Kasumi-1 (cell line): ENCODE data around the gene SS18.
"Not testable (repeated sequence)": the region's sequence is repeated elsewhere in the genome, so short reads cannot be mapped to it uniquely, and the experiment has no call there.

ENCODE experiments used
- DNase-seq, 2 experiments: peaks; one replicate each; lab custom pipeline; 2025; lab: John Stamatoyannopoulos, UW

SS18 gene, protein sequence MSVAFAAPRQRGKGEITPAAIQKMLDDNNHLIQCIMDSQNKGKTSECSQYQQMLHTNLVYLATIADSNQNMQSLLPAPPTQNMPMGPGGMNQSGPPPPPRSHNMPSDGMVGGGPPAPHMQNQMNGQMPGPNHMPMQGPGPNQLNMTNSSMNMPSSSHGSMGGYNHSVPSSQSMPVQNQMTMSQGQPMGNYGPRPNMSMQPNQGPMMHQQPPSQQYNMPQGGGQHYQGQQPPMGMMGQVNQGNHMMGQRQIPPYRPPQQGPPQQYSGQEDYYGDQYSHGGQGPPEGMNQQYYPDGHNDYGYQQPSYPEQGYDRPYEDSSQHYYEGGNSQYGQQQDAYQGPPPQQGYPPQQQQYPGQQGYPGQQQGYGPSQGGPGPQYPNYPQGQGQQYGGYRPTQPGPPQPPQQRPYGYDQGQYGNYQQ

DNA sequence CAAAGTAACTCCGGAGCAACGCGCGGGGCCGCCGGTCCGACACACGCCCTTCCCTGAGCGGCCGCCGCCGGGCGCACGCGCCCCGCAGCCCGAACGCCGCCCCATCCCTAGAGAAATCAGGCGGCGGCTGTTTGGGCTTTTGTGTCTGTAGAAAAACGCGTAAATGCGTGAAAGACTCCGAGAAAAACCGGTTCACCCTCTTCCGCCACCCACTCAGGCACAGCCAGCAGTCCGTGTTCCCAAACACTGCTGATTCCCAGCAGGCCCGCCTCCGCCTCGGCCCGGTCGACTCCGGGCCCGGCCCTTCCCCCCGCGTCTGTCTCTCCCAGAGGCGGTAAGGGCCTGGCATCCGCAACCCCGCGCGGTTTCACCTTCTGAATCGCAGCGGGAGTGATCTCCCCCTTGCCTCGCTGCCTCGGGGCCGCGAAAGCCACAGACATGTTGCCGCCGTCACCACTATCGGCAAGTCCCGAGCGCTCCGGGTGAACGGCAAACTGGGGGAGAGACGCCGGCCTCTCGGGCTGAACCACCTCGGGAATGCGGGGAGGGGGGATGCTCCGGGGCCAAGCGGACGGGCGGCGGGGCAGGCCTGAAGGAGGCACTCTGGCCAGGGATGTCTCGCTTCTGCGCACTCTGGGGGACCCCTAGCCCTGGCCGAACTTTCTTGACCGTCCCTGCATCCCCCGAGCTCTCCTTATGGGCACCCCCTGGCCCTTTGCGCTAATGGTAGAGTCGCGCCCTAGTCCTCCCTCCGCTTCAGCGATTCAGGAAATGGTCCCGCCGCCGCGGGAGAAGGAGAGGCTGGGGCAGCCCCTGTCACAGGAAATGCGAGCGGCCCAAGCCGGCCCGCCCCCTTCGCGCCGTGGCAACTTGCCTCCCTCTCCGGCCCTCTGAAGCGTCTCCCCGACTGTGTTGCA, at the start of gene SS18:
Gene SS18, minus strand, starts transcription at position 484 of the 917 bp plus-strand sequence. Its CDS starts 44 bp downstream, at position 440.
- DNase-seq: peak; percentile 92

- DNase-seq: no peak
Observed at GRCh38 chr18:26135548-26135947, 45.1 kb upstream of the SS18 start.

- DNase-seq: no peak
Observed at GRCh38 chr18:26134107-26134506, 43.7 kb upstream of the SS18 start.

- DNase-seq: no peak
Observed at GRCh38 chr18:26133652-26134051, 43.2 kb upstream of the SS18 start, which contains the start of gene PSMA8. Gene PSMA8, plus strand, starts transcription at chr18:26133869. Its CDS starts 97 bp downstream, at chr18:26133966.

DNA sequence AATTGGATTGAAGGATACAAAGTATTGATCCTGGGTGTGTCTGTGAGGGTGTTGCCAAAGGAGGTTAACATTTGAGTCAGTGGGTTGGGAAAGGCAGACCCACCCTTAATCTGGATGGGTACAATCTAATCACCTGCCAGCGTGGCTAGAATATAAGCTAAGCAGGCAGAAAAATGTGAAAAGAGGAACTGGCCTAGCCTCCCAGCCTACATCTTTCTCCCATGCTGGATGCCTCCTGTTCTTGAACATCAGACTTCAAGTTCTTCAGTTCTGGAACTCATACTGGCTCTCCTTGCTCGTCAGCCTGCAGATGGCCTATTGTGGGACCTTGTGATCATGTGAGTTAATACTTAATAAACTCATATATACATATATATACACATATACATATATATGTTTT, 37.8 kb upstream of the SS18 start:
- not testable (repeated sequence) for DNase-seq

DNA sequence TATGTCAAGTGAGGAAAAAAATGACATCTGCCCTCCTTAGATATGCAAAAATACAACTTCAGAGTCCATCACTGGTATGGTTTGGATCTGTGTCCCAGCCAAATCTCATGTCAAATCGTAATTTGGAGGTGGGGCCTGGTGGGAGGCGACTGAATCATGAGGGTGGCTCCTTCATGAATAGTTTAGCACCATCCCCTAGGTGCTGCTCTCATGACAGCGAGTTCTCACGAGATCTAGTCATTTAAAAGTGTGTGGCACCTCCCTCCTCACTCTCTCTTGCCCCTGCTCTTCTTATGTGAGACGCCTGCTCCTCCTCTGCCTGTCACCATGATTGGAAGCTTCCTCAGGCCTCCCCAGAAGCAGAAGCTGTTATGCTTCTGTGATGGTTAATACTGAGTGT, 37.4 kb upstream of the SS18 start:
- no peak for DNase-seq

DNA sequence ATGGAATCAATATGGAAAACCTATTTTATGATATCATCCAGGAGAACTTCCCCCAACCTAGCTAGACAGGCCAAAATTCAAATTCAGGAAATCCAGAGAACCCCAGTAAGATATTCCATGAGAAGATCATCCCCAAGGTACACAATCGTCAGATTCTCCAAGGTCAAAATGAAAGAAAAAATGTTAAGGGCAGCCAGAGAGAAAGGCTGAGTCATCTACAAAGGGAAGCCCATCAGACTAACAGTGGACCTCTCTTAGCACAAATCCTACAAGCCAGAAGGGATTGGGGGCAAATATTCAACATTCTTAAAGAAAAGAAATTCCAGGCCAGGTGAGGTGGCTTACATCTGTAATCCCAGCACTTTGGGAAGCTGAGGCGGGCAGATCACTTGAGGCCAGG, 31.6 kb upstream of the SS18 start:
- DNase-seq: not testable (repeated sequence)

GRCh38 chr18:26121476-26121875, 31.1 kb upstream of the SS18 start:
- no peak for DNase-seq

- DNase-seq: no peak
Observed at GRCh38 chr18:26119246-26119645, 28.8 kb upstream of the SS18 start.

DNA sequence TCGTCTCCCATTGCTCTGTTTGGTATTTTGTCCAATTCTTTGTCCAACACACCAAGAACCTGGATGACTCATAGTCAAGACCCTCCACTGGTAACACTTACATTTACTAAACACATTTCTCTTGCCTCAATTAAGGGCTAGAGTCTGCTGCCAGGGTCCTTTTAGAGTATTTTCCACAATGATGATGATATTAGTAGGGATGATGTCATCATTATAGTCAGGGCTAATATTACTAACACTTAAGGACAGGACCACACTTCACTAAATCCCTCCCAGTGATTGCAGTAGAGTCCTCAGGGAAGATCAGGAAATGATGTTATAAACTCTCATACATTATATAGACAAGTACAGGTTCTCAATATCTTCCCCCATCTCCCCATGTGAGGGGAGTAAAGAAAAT, 13.6 kb upstream of the SS18 start:
- DNase-seq: no peak

DNA sequence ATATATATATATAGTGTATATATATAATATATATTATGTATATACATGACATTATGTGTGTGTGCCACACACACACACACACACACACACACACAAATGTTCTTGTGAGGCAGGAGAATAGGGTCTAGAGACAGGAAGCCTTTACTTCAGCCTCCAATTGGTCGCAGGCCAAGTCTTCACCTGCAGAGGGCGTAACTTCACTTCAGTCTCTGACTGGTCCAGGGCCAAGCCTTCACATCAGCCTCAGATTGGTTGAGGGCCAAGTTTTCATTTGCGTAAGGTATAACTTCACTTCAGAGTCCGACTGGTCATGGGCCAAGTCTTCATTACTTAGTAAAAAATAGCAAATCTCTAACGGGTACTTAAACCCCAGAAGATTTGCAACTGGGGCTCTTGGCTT, 13.2 kb upstream of the SS18 start:
- DNase-seq: peak in 1 of 2 experiments; percentile 8

DNA sequence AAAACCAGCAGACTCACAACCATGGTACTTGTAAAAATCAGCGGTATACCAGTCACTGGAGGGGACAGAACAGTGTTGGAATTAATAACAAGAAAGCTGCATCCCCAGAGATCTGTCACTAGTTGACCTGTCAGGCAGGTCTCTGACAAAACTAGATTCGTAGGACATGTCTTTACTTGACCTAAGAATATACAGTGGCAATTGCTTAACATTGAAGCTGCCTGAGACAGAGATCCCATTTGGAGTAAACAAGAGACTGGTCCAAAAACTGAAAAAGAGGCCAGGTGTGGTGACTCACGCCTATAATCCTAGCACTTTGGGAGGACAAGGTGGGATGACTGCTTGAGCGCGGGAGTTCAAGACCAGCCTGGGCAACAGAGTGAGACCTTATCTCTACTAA, 7.2 kb upstream of the SS18 start:
- DNase-seq: no peak

- no peak for DNase-seq
Observed at GRCh38 chr18:26096852-26097251, 6.4 kb upstream of the SS18 start.

DNA sequence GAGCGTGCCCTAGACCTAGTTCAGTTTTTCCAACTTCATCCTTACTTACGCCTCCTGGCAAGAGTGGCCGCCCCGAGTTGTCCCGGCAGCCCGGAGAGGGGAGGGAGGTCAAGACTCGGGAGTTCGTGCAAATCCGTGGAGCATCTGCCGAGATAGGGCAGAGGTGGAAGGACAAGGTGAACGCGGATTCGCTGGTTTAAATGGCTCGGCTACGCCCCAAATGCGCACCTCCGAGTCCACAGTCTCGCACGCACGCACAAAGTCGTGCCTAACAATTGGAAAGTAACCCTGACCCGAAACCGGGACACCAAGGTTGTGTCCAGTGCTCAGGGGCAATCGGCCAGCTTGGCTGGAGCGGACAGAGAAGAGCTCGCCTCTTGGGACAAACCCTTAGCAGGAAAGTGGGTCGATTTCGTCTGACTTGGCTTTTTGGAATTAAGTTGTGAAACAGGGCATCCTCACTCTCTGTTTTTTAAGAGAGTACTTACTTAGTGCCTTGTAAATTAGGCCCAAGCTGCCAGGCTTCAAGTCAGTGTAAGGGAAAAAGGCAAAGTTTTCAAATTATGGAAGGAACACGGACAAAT, 726 bp upstream of the SS18 start:
- DNase-seq: peak; percentile 90 to 92

- peak; percentile 64 to 67 for DNase-seq
Observed at GRCh38 chr18:26089293-26090129, 902 bp downstream of the SS18 start.

DNA sequence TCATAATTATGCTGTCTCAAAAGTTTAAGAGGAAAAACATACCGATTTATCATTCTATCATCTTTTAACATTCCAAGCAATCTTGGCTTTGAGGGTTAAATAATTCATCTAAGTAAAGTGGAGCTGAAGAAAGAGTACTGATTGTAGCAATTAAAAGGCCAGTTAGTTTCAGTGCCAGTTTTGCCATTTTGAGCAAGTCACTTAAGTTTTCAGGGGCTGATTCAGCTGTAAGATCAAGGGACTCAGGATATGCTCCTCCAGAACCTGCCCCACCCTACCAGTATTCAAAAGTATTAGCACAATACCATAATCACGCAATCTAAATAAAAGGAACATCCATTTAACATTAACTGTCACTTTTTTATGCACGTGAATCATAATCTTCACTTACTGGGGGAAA, 1.9 kb downstream of the SS18 start:
- DNase-seq: no peak

DNA sequence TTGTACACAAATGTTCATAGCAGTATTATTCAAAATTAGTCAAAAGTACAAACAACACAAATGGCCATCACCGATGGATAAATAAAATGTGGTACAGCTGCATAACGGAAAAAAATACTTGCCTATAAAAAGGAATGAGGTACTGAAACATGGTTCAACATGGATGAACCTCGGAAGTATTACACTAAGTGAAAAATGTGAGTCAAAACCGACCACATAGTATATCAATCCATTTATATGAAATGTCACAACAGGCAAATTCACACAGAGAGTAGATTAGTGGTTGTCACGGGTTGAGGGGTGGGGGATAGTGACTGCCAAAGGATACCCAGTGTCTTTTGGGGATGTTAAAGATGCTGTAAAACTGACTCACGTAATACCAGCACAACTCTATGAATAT, 3.5 kb downstream of the SS18 start:
- DNase-seq: no peak

DNA sequence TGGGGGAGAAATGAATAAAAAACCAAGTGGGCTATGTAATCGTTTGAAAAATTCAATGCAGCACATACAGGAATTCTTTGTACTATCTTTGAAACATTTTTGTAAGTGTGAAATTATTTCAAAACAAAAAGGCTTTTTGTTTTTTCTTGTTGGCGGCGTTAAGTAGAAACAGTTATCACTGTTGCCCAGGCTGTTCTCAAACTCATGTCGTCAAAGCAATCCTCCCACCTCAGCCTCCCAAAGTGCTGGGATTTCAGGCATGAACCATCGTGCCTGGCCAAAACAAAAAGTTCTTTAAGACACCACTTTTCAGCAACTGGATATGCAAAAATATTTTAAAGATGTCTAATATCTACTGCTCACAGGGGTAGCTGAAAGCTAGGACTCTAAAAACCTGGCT, 5.4 kb downstream of the SS18 start:
- DNase-seq: no peak

DNA sequence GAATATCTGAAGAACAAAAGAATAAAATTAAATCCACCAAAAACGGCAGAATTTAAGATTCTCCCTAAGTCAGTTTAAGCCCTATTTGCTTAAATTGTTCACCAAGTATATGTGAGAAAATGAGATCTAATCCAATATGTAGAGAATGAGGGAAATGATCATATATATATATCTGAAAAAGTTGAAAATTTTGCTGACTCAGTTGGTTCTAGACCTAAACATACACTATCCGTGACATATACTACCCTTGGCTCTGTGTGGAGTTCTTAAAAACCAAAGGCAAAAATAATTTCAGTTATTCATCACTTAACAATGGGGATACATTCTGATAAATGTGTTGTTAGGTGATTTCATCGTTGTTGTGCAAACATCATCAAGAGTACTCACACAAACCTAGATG, 7.3 kb downstream of the SS18 start:
- no peak for DNase-seq

DNA sequence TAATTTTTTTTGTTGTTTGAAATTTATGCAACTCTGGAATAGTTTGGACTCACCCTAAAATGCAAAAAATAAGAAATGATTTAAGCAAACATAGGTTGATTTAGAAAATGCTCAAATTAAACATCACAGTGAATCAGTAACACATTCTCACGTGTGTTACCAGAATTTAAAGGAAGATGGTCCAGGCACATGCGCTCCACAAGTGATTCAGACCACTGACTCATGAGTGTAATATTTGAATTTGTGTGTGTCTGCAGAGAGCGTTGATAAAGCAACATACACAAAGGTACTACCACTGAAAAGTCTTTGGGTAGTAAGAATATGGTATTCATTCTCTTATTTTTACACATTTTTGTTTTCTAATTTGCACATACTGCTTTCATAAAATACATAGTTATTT, 7.9 kb downstream of the SS18 start:
- DNase-seq: no peak

DNA sequence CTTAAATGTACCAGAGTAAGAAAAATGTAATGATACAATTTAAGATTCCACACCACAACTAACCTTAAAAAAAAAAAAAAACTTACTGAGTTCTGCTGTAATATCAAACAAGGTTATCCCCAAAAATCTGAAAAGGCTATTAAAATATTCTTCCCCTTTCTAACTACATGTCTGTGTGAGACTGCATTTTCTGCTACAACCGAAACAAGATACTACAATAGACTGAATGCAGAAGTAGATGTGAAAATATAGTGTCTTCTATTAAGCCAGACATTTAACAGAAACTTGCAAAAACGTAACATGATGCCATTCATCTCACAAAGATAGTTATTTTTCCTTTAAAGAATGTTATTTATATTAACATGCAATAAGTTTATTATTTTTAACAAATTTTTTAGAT, 16.2 kb downstream of the SS18 start:
- peak; percentile 6 to 24 for DNase-seq

- DNase-seq: no peak
Observed at GRCh38 chr18:26073758-26074157, 16.7 kb downstream of the SS18 start.
